ENCODE measurements around the gene PLCH1.
"Not testable (repeated sequence)": the region's sequence is repeated elsewhere in the genome, so short reads cannot be mapped to it uniquely, and the experiment has no call there.

PLCH1 gene

GRCh38 chr3:155640098-155640497 is 104.8 kb downstream of the PLCH1 start:
- DNase-seq: no peak

- no peak for DNase-seq
These were observed 105.3 kb downstream of the PLCH1 start for GRCh38 chr3:155639462-155640055.

GRCh38 chr3:155638461-155638860 is 106.4 kb downstream of the PLCH1 start:
- DNase-seq: not testable (repeated sequence)

- DNase-seq: no peak
These were observed 107.3 kb downstream of the PLCH1 start for GRCh38 chr3:155637567-155637966.

GRCh38 chr3:155635056-155635455 is 109.8 kb downstream of the PLCH1 start:
- DNase-seq: no peak

- no peak for DNase-seq
These were observed 110.7 kb downstream of the PLCH1 start for GRCh38 chr3:155634121-155634719.

- DNase-seq: no peak
These were observed 113.4 kb downstream of the PLCH1 start for GRCh38 chr3:155631323-155632019.

- DNase-seq: no peak
These were observed 115.3 kb downstream of the PLCH1 start for GRCh38 chr3:155629556-155629955.

GRCh38 chr3:155629056-155629455 is 115.8 kb downstream of the PLCH1 start:
- no peak for DNase-seq

- not testable (repeated sequence) for DNase-seq
These were observed 122.2 kb downstream of the PLCH1 start for GRCh38 chr3:155622647-155623046.

GRCh38 chr3:155620552-155620951 is 124.3 kb downstream of the PLCH1 start:
- DNase-seq: not testable (repeated sequence)

- DNase-seq: no peak
These were observed 125.6 kb downstream of the PLCH1 start for GRCh38 chr3:155619118-155619915.

GRCh38 chr3:155618543-155618942 is 126.3 kb downstream of the PLCH1 start:
- no peak for DNase-seq

- no peak for DNase-seq
These were observed 127.4 kb downstream of the PLCH1 start for GRCh38 chr3:155617346-155617925.

- DNase-seq: not testable (repeated sequence)
These were observed 129.7 kb downstream of the PLCH1 start for GRCh38 chr3:155615141-155615540.

GRCh38 chr3:155614410-155614809 is 130.5 kb downstream of the PLCH1 start:
- not testable (repeated sequence) for DNase-seq

GRCh38 chr3:155611456-155611855 is 133.4 kb downstream of the PLCH1 start:
- DNase-seq: no peak

- no peak for DNase-seq
These were observed 135.3 kb downstream of the PLCH1 start for GRCh38 chr3:155609586-155609985.

GRCh38 chr3:155608228-155608920 is 136.5 kb downstream of the PLCH1 start:
- no peak for DNase-seq

GRCh38 chr3:155607761-155608160 is 137.1 kb downstream of the PLCH1 start:
- no peak for DNase-seq

GRCh38 chr3:155605571-155605970 is 139.3 kb downstream of the PLCH1 start:
- DNase-seq: no peak

GRCh38 chr3:155604967-155605366 is 139.9 kb downstream of the PLCH1 start:
- no peak for DNase-seq

Data from effector CD8-positive, alpha-beta T cell (primary cell).